Astrocyte (in vitro differentiated cells and primary cell): Measurements from ENCODE around the gene INPP5A. TPM values are rescaled to one million over a fixed set of nuclear protein-coding genes. Genes with fewer than 3 reads are reported as not detected.

ENCODE experiments used
- DNase-seq: peaks from one replicate; pipeline ENCODE4 v3.0.0-alpha.2; 2010; ENCODE audit warnings: low read depth
- FAIRE-seq: peaks from 2 replicates; lab custom pipeline; 2011; peaks lifted over from hg19 to GRCh38; lab: Jason Lieb, UNC
- H2AFZ ChIP-seq: 2 replicates; pipeline ENCODE4 v1.6.0; 2012; ENCODE audit warnings: low read depth, low read length, inconsistent platforms
- H3K27ac ChIP-seq: 2 replicates; pipeline ENCODE4 v1.5.1; 2011; ENCODE audit warnings: low read depth, low read length, inconsistent platforms
- H3K27me3 ChIP-seq: 2 replicates; pipeline ENCODE4 v1.6.0; 2011; ENCODE audit warnings: low read length, inconsistent platforms; ENCODE audit not compliant: insufficient read depth
- H3K36me3 ChIP-seq: 2 replicates; pipeline ENCODE4 v1.5.1; 2011; ENCODE audit warnings: low read length, inconsistent platforms; ENCODE audit not compliant: insufficient read depth
- H3K4me1 ChIP-seq: 2 replicates; pipeline ENCODE4 v1.5.1; 2011; ENCODE audit warnings: low read length, inconsistent platforms; ENCODE audit not compliant: insufficient read depth
- H3K4me2 ChIP-seq: 2 replicates; pipeline ENCODE4 v1.6.0; 2012; ENCODE audit warnings: low read length, inconsistent platforms
- H3K4me3 ChIP-seq: 2 replicates; pipeline ENCODE4 v1.5.1; 2011; ENCODE audit warnings: low read depth, mild to moderate bottlenecking, low read length, inconsistent platforms; ENCODE audit not compliant: insufficient read depth
- H3K79me2 ChIP-seq: 2 replicates; pipeline ENCODE4 v1.6.0; 2012; ENCODE audit warnings: mild to moderate bottlenecking, low read length, inconsistent platforms; ENCODE audit not compliant: insufficient read depth
- H3K9ac ChIP-seq: 2 replicates; pipeline ENCODE4 v1.6.0; 2012; ENCODE audit warnings: mild to moderate bottlenecking, low read length, inconsistent platforms
- H3K9me3 ChIP-seq: 2 replicates; pipeline ENCODE4 v1.5.1; 2012; ENCODE audit warnings: low read depth, mild to moderate bottlenecking, low read length, inconsistent platforms; ENCODE audit not compliant: insufficient read depth
- H4K20me1 ChIP-seq: 2 replicates; pipeline ENCODE4 v1.6.0; 2012; ENCODE audit warnings: low read length, inconsistent platforms; ENCODE audit not compliant: insufficient read depth
- H3K27ac Mint-ChIP-seq: one replicate; pipeline ENCODE4 v1.8.0; 2021; ENCODE audit warnings: mild to moderate bottlenecking, mixed read lengths; ENCODE audit not compliant: unreplicated experiment
- H3K27me3 Mint-ChIP-seq: one replicate; pipeline ENCODE4 v1.8.0; 2021; ENCODE audit warnings: low read depth, mixed read lengths; ENCODE audit not compliant: unreplicated experiment
- H3K36me3 Mint-ChIP-seq: one replicate; pipeline ENCODE4 v1.8.0; 2021; ENCODE audit warnings: low read depth, mixed read lengths; ENCODE audit not compliant: unreplicated experiment
- H3K4me1 Mint-ChIP-seq: one replicate; pipeline ENCODE4 v1.8.0; 2021; ENCODE audit warnings: low read depth, mixed read lengths; ENCODE audit not compliant: unreplicated experiment
- H3K4me3 Mint-ChIP-seq: one replicate; pipeline ENCODE4 v1.8.0; 2021; ENCODE audit warnings: mild to moderate bottlenecking, moderate library complexity, mixed read lengths; ENCODE audit not compliant: unreplicated experiment
- H3K9me3 Mint-ChIP-seq: one replicate; pipeline ENCODE4 v1.8.0; 2021; ENCODE audit warnings: mild to moderate bottlenecking, mixed read lengths; ENCODE audit not compliant: unreplicated experiment
- CTCF ChIP-seq: IDR thresholded peaks from 2 replicates; pipeline ENCODE4 v1.5.1; 2011; ENCODE audit warnings: low read depth, mild to moderate bottlenecking, inconsistent platforms, low read length, moderate library complexity; ENCODE audit not compliant: insufficient read depth
- EZH2 ChIP-seq: IDR thresholded peaks from 2 replicates; pipeline ENCODE4 v1.6.1; 2012; ENCODE audit warnings: mild to moderate bottlenecking, low read length, inconsistent platforms; ENCODE audit not compliant: insufficient read depth
- total RNA-seq: library from RNA; stranded (reverse); gene quantifications from 2 replicates; pipeline ENCODE4 v1.2.1, GENCODE V29; 2021

The INPP5A gene
- total RNA-seq, 1 donor from 2014 or later = 39.1 TPM

GRCh38 chr10:132707776-132708171, 170.2 kb downstream of the INPP5A start:
- H3K9me3 ChIP-seq = peaks cover 12% of the 10 kb centered on the region
- H3K36me3 ChIP-seq = peaks cover 2% of the 10 kb centered on the region
- H4K20me1 ChIP-seq = peaks cover 20% of the 10 kb centered on the region
- no peak overlapping the region for H3K4me3 ChIP-seq
- H3K27me3 ChIP-seq = no peaks in the 10 kb centered on the region
- no peak overlapping the region for H3K27ac Mint-ChIP-seq
- no peaks in the 10 kb centered on the region for H3K4me1 ChIP-seq
- H3K9me3 Mint-ChIP-seq = peaks cover 18% of the 10 kb centered on the region
- no peak overlapping the region for H2AFZ ChIP-seq
- no peak overlapping the region for H3K9ac ChIP-seq
- FAIRE-seq = no peak
- TF ChIP-seq CTCF (no peak), EZH2 (no peak)
- no peaks in the 10 kb centered on the region for H3K27me3 Mint-ChIP-seq
- peaks cover 32% of the 10 kb centered on the region for H3K36me3 Mint-ChIP-seq
- no peaks in the 10 kb centered on the region for H3K79me2 ChIP-seq
- no peaks in the 10 kb centered on the region for H3K4me1 Mint-ChIP-seq
- H3K4me2 ChIP-seq = no peak overlapping the region
- no peak overlapping the region for H3K27ac ChIP-seq
- DNase-seq = no peak
- no peak overlapping the region for H3K4me3 Mint-ChIP-seq

- peaks cover 2% of the 10 kb centered on the region for H3K4me1 ChIP-seq
- no peak overlapping the region for H3K27ac Mint-ChIP-seq
- no peak overlapping the region for H3K4me3 Mint-ChIP-seq
- no peaks in the 10 kb centered on the region for H3K27me3 ChIP-seq
- H3K9me3 ChIP-seq = peaks cover 12% of the 10 kb centered on the region
- H3K9ac ChIP-seq = no peak overlapping the region
- peaks cover 18% of the 10 kb centered on the region for H3K9me3 Mint-ChIP-seq
- FAIRE-seq = no peak
- no peak for DNase-seq
- H3K4me1 Mint-ChIP-seq = no peaks in the 10 kb centered on the region
- H3K79me2 ChIP-seq = no peaks in the 10 kb centered on the region
- TF ChIP-seq CTCF (no peak), EZH2 (no peak)
- no peak overlapping the region for H3K27ac ChIP-seq
- peaks cover 30% of the 10 kb centered on the region for H3K36me3 Mint-ChIP-seq
- peaks cover 27% of the 10 kb centered on the region for H4K20me1 ChIP-seq
- H2AFZ ChIP-seq = no peak overlapping the region
- H3K4me3 ChIP-seq = no peak overlapping the region
- H3K4me2 ChIP-seq = no peak overlapping the region
- no peaks in the 10 kb centered on the region for H3K27me3 Mint-ChIP-seq
- no peaks in the 10 kb centered on the region for H3K36me3 ChIP-seq
These were observed 170.9 kb downstream of the INPP5A start for GRCh38 chr10:132708441-132708840.

GRCh38 chr10:132708936-132709335, 171.3 kb downstream of the INPP5A start:
- Mint-ChIP-seq H3K36me3 (peaks cover 30% of the 10 kb centered on the region), H3K9me3 (peaks cover 18% of the 10 kb centered on the region)
- FAIRE-seq = no peak

More at GRCh38 chr10:132708936-132709335, 171.3 kb downstream of the INPP5A start:
- Histone ChIP-seq H2AFZ (no peak overlapping the region), H3K4me2 (no peak overlapping the region), H3K79me2 (no peaks in the 10 kb centered on the region), H3K27ac (no peak overlapping the region), H3K4me1 (peaks cover 7% of the 10 kb centered on the region), H3K4me3 (no peak overlapping the region), H4K20me1 (peaks cover 32% of the 10 kb centered on the region), H3K27me3 (no peaks in the 10 kb centered on the region), H3K9me3 (peaks cover 12% of the 10 kb centered on the region), H3K36me3 (no peaks in the 10 kb centered on the region), H3K9ac (no peak overlapping the region)
- Mint-ChIP-seq H3K4me3 (no peak overlapping the region), H3K27me3 (no peaks in the 10 kb centered on the region), H3K4me1 (no peaks in the 10 kb centered on the region), H3K27ac (no peak overlapping the region)
- no peak for TF ChIP-seq EZH2
- TF ChIP-seq CTCF = no peak
- DNase-seq = no peak
